Nephron progenitor cell (in vitro differentiated cells): ENCODE data around the gene CIITA.

Experiments used
- DNase-seq: peaks from one replicate; pipeline ENCODE4 v3.0.0; 2021
- H3K27ac Mint-ChIP-seq: 2 replicates; pipeline ENCODE4 v1.8.0; 2021; ENCODE audit warnings: mild to moderate bottlenecking, moderate library complexity, mixed read lengths
- H3K27me3 Mint-ChIP-seq: 2 replicates; pipeline ENCODE4 v1.8.0; 2021; ENCODE audit warnings: mild to moderate bottlenecking, low read depth, mixed read lengths; ENCODE audit not compliant: poor library complexity
- H3K36me3 Mint-ChIP-seq: 2 replicates; pipeline ENCODE4 v1.8.0; 2021; ENCODE audit warnings: low read depth, mixed read lengths
- H3K4me1 Mint-ChIP-seq: 2 replicates; pipeline ENCODE4 v1.8.0; 2021; ENCODE audit warnings: mixed read lengths
- H3K4me3 Mint-ChIP-seq: 2 replicates; pipeline ENCODE4 v1.8.0; 2021; ENCODE audit warnings: mild to moderate bottlenecking, moderate library complexity, mixed read lengths
- H3K9me3 Mint-ChIP-seq: 2 replicates; pipeline ENCODE4 v1.8.0; 2021; ENCODE audit warnings: mild to moderate bottlenecking, moderate library complexity, mixed read lengths
- CTCF ChIP-seq: fragments of 200-600 bp; sonication (generic); IDR thresholded peaks from 2 replicates; pipeline ENCODE4 v1.5.0; 2021; ENCODE audit warnings: antibody characterized with exemption

The CIITA gene

GRCh38 chr16:10896723-10897122 is 19.7 kb downstream of the CIITA start:
- H3K36me3 Mint-ChIP-seq, result no peaks in the 10 kb centered on the region
- H3K4me1 Mint-ChIP-seq, result no peaks in the 10 kb centered on the region
- no peak overlapping the region for H3K27ac Mint-ChIP-seq
- H3K4me3 Mint-ChIP-seq, result no peak overlapping the region
- no peak for TF ChIP-seq CTCF
- DNase-seq, result no peak
- H3K9me3 Mint-ChIP-seq, result no peaks in the 10 kb centered on the region
- peaks cover 27% of the 10 kb centered on the region for H3K27me3 Mint-ChIP-seq

GRCh38 chr16:10897134-10897533 is 20.1 kb downstream of the CIITA start:
- no peaks in the 10 kb centered on the region for H3K9me3 Mint-ChIP-seq
- no peak overlapping the region for H3K27ac Mint-ChIP-seq
- H3K36me3 Mint-ChIP-seq, result no peaks in the 10 kb centered on the region
- no peaks in the 10 kb centered on the region for H3K4me1 Mint-ChIP-seq
- peaks cover 24% of the 10 kb centered on the region for H3K27me3 Mint-ChIP-seq
- TF ChIP-seq CTCF, result no peak
- DNase-seq, result no peak
- no peak overlapping the region for H3K4me3 Mint-ChIP-seq

GRCh38 chr16:10902999-10903398 is 26.0 kb downstream of the CIITA start:
- peaks cover 9% of the 10 kb centered on the region for H3K27me3 Mint-ChIP-seq
- H3K9me3 Mint-ChIP-seq, result peaks cover 12% of the 10 kb centered on the region
- H3K4me3 Mint-ChIP-seq, result no peak overlapping the region
- H3K36me3 Mint-ChIP-seq, result no peaks in the 10 kb centered on the region
- no peak overlapping the region for H3K27ac Mint-ChIP-seq
- no peak for TF ChIP-seq CTCF
- DNase-seq, result no peak
- H3K4me1 Mint-ChIP-seq, result no peaks in the 10 kb centered on the region

GRCh38 chr16:10906482-10906881 is 29.5 kb downstream of the CIITA start:
- Mint-ChIP-seq H3K27ac (no peak overlapping the region), H3K4me1 (no peaks in the 10 kb centered on the region), H3K27me3 (peaks cover 20% of the 10 kb centered on the region), H3K4me3 (no peak overlapping the region), H3K36me3 (no peaks in the 10 kb centered on the region), H3K9me3 (peaks cover 12% of the 10 kb centered on the region)
- DNase-seq, result no peak
- no peak for TF ChIP-seq CTCF

- Mint-ChIP-seq H3K27ac (no peak overlapping the region), H3K4me3 (no peak overlapping the region), H3K4me1 (no peaks in the 10 kb centered on the region), H3K36me3 (no peaks in the 10 kb centered on the region), H3K9me3 (peaks cover 12% of the 10 kb centered on the region), H3K27me3 (peaks cover 27% of the 10 kb centered on the region)
- no peak for DNase-seq
- TF ChIP-seq CTCF, result no peak
These were observed 30.1 kb downstream of the CIITA start for GRCh38 chr16:10906914-10907756.

- no peak for TF ChIP-seq CTCF
- Mint-ChIP-seq H3K4me3 (no peak overlapping the region), H3K9me3 (peaks cover 9% of the 10 kb centered on the region), H3K27ac (no peak overlapping the region), H3K4me1 (no peaks in the 10 kb centered on the region), H3K27me3 (peaks cover 32% of the 10 kb centered on the region), H3K36me3 (no peaks in the 10 kb centered on the region)
- no peak for DNase-seq
These were observed 30.7 kb downstream of the CIITA start for GRCh38 chr16:10907757-10908045.
